OCI-LY7 (cell line): ENCODE results near the gene SIL1. TPM values are rescaled to one million over a fixed set of nuclear protein-coding genes. Genes with fewer than 3 reads are reported as not detected.

Experiments used
- BruUV-seq: library from RNA; stranded (reverse); fragments of 400-500 nt; replicated peaks from 2 replicates; lab custom pipeline; 2021; lab: Mats Ljungman, UMichigan
- CTCF ChIA-PET: fragments of 300-600 bp; sonication (Branson Sonifier 250); formaldehyde crosslinking; loops from one replicate; lab custom pipeline; 2022; ENCODE audit warnings: antibody characterized with exemption; ENCODE audit not compliant: unreplicated experiment; lab: Charles Lee
- POLR2A ChIA-PET: fragments of 300-600 bp; sonication (Branson Sonifier 250); formaldehyde crosslinking; loops from one replicate; lab custom pipeline; 2022; ENCODE audit warnings: antibody characterized with exemption; lab: Charles Lee
- DNase-seq: peaks from one replicate; pipeline ENCODE4 v3.0.0-alpha.2; 2015; ENCODE audit warnings: low spot score
- H2AFZ ChIP-seq: fragments of 200-600 bp; sonication (generic), shearing (Covaris generic); 2 replicates; pipeline ENCODE4 v1.6.1; 2014; ENCODE audit warnings: mild to moderate bottlenecking, antibody characterized with exemption, low read length, moderate library complexity
- H3K27ac ChIP-seq: fragments of 200-600 bp; sonication (generic); 2 replicates; pipeline ENCODE4 v1.5.1; 2014; ENCODE audit warnings: mixed run types, low read depth, mild to moderate bottlenecking, moderate library complexity, low read length, inconsistent platforms; ENCODE audit not compliant: poor library complexity, severe bottlenecking
- H3K36me3 ChIP-seq: fragments of 200-600 bp; sonication (generic); 2 replicates; pipeline ENCODE4 v1.6.1; 2014; ENCODE audit warnings: mild to moderate bottlenecking, antibody characterized with exemption, low read length, moderate library complexity, mixed read lengths; ENCODE audit not compliant: insufficient read depth
- H3K4me1 ChIP-seq: fragments of 200-600 bp; sonication (generic); 2 replicates; pipeline ENCODE4 v1.5.1; 2014; ENCODE audit warnings: mild to moderate bottlenecking, low read length; ENCODE audit not compliant: insufficient read depth, poor library complexity, severe bottlenecking
- H3K4me2 ChIP-seq: fragments of 200-600 bp; sonication (generic); 2 replicates; pipeline ENCODE4 v1.6.1; 2014; ENCODE audit warnings: mild to moderate bottlenecking, low read length
- H3K4me3 ChIP-seq: fragments of 200-600 bp; sonication (generic); 2 replicates; pipeline ENCODE4 v1.5.1; 2014; ENCODE audit warnings: mild to moderate bottlenecking, low read depth, low read length; ENCODE audit not compliant: poor library complexity, severe bottlenecking
- H3K79me2 ChIP-seq: fragments of 200-600 bp; sonication (generic); 2 replicates; pipeline ENCODE4 v1.6.1; 2016; ENCODE audit warnings: low read depth, mild to moderate bottlenecking, low read length, moderate library complexity, mixed read lengths; ENCODE audit not compliant: insufficient read depth
- H3K9me2 ChIP-seq: fragments of 200-600 bp; sonication (generic); 2 replicates; pipeline ENCODE4 v1.6.1; 2016; ENCODE audit warnings: mild to moderate bottlenecking, low read length, mixed read lengths; ENCODE audit not compliant: insufficient read depth
- H3K9me3 ChIP-seq: fragments of 200-600 bp; sonication (generic); 2 replicates; pipeline ENCODE4 v1.6.1; 2014; ENCODE audit warnings: mild to moderate bottlenecking, mixed run types, low read length, mixed read lengths
- H4K20me1 ChIP-seq: fragments of 200-600 bp; sonication (generic); 2 replicates; pipeline ENCODE4 v1.6.1; 2014; ENCODE audit warnings: mild to moderate bottlenecking, antibody characterized with exemption, low read length, moderate library complexity, mixed read lengths; ENCODE audit not compliant: insufficient read depth
- CTCF ChIP-seq: fragments of 200-600 bp; sonication (generic); conservative IDR thresholded peaks from 2 replicates; pipeline ENCODE4 v1.5.1; 2014; ENCODE audit warnings: mild to moderate bottlenecking, antibody characterized with exemption, low read length, moderate library complexity, mixed read lengths
- EZH2phosphoT487 ChIP-seq: fragments of 200-600 bp; sonication (generic); IDR thresholded peaks from 2 replicates; pipeline ENCODE4 v1.6.1; 2018; ENCODE audit warnings: low read depth, borderline replicate concordance, mild to moderate bottlenecking, mixed run types, antibody characterized with exemption, low read length, moderate library complexity, mixed read lengths
- intact Hi-C: fragments of 100-400 bp; cut with micrococcal nuclease; formaldehyde crosslinking; loops from one replicate; pipeline ENCODE4 v1.10.0; 2022; ENCODE audit not compliant: unreplicated experiment
- total RNA-seq, 2 experiments: library from RNA; depleted of rRNA in 1 of 2; stranded (reverse); fragments of >200 nt in 1 of 2; shearing (Covaris generic) in 1 of 2; gene quantifications; 2 replicates each; pipeline ENCODE4 v1.2.3, GENCODE V29; 2014 to 2022

SIL1 gene
- total RNA-seq, 2 experiments from 2014 or later = 9.2 to 22.8 TPM

- Histone ChIP-seq H2AFZ (no peak overlapping the region), H3K36me3 (no peaks in the 10 kb centered on the region), H3K79me2 (no peaks in the 10 kb centered on the region), H3K4me2 (no peak overlapping the region), H3K9me2 (no peaks in the 10 kb centered on the region), H3K9me3 (no peaks in the 10 kb centered on the region), H3K4me3 (no peak overlapping the region), H3K27ac (no peak overlapping the region), H4K20me1 (no peaks in the 10 kb centered on the region; the same call in 1 of the 2 replicates), H3K4me1 (no peaks in the 10 kb centered on the region)
- CTCF ChIA-PET = no interaction called here
- TF ChIP-seq EZH2phosphoT487 (no peak), CTCF (no peak)
- no TSS peak for BruUV-seq
- intact Hi-C loops = no loop called here
- POLR2A ChIA-PET = interaction anchor here (0.7 to 1.2 kb wide), 3 partner anchors 8 to 39 kb away, joined by 4 to 5 read pairs (median 4); no protein-coding TSS in a partner anchor
- no peak for DNase-seq
These were observed 57.5 kb downstream of the SIL1 start for GRCh38 chr5:139140591-139141071.

- H3K9me2 ChIP-seq = no peaks in the 10 kb centered on the region
- H3K36me3 ChIP-seq = no peaks in the 10 kb centered on the region
- ChIA-PET CTCF (interaction anchor here (0.5 kb wide), 1 partner anchor 747 kb away, joined by 8 read pairs; no protein-coding TSS in a partner anchor), POLR2A (no interaction called here)
- H3K4me3 ChIP-seq = no peak overlapping the region
- intact Hi-C loops = no loop called here
- H3K4me1 ChIP-seq = no peaks in the 10 kb centered on the region
- TF ChIP-seq CTCF (no peak), EZH2phosphoT487 (no peak)
- no peaks in the 10 kb centered on the region; the same call in 1 of the 2 replicates for H4K20me1 ChIP-seq
- no peak for DNase-seq
- H3K79me2 ChIP-seq = no peaks in the 10 kb centered on the region
- H3K9me3 ChIP-seq = no peaks in the 10 kb centered on the region
- H2AFZ ChIP-seq = no peak overlapping the region
- no peak overlapping the region for H3K4me2 ChIP-seq
- H3K27ac ChIP-seq = no peak overlapping the region
- no TSS peak for BruUV-seq
These were observed 59.4 kb downstream of the SIL1 start for GRCh38 chr5:139138809-139139208.

- no peaks in the 10 kb centered on the region for H3K9me2 ChIP-seq
- no peaks in the 10 kb centered on the region; the same call in 1 of the 2 replicates for H4K20me1 ChIP-seq
- H3K4me2 ChIP-seq = no peak overlapping the region
- BruUV-seq = no TSS peak
- H3K79me2 ChIP-seq = no peaks in the 10 kb centered on the region
- no peak for TF ChIP-seq EZH2phosphoT487
- TF ChIP-seq CTCF = no peak
- no peak for DNase-seq
- H3K4me1 ChIP-seq = no peaks in the 10 kb centered on the region
- POLR2A ChIA-PET = interaction anchor here (0.6 kb wide), 1 partner anchor 195 kb away, joined by 5 read pairs; no protein-coding TSS in a partner anchor
- CTCF ChIA-PET = no interaction called here
- H2AFZ ChIP-seq = no peak overlapping the region
- H3K4me3 ChIP-seq = no peak overlapping the region
- no peaks in the 10 kb centered on the region for H3K9me3 ChIP-seq
- H3K36me3 ChIP-seq = no peaks in the 10 kb centered on the region
- intact Hi-C loops = no loop called here
- no peak overlapping the region for H3K27ac ChIP-seq
These were observed 60.1 kb downstream of the SIL1 start for GRCh38 chr5:139138109-139138508.
